OCI-M2 (cell line): Measurements from ENCODE around the gene KDM5B.

ENCODE experiments used
- DNase-seq: peaks from one replicate; lab custom pipeline; 2025; ENCODE audit not compliant: unreplicated experiment; lab: John Stamatoyannopoulos, UW

KDM5B gene

GRCh38 chr1:202688401-202688800, 119.8 kb downstream of the KDM5B start:
- no peak for DNase-seq

DNA sequence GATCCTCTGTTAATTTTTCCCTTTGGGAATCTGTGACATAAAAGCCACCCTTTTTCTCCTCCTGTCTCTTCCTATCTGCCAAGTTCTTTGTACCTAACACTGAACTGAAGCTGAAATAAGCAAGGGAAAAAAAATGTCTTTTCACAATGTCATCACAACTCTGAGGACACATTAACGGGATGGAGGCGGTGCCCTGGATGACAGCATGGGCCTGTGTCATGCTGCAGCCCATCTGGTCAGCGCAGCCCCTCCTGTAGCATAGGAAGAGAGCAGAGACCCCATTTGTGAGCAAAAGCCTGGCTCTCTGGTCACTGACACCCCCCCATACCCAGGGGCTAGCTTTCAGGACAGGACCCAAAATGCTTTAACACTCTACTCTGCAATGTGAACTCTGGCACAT, 120.4 kb downstream of the KDM5B start:
- no peak for DNase-seq

DNA sequence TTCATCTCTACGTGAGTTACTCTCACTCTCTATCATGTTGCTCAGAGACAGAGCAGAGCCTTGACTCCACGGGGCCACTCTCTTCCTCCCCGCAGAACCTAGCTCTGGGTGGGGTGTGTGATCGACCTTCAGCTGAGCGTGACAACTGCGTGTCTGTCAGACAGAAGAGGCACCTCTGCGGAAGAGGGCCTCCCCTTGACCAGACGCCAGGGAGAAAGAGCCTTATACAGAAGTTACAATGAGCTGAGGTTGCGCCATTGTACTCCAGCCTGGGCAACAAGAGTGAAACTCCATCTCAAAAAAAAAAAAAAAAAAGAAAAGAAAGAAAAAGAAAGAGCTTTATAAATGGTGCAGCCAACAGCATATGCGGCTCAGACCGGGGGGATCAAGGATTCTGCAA, 120.9 kb downstream of the KDM5B start:
- no peak for DNase-seq

GRCh38 chr1:202685641-202686040, 122.6 kb downstream of the KDM5B start:
- DNase-seq = no peak

DNA sequence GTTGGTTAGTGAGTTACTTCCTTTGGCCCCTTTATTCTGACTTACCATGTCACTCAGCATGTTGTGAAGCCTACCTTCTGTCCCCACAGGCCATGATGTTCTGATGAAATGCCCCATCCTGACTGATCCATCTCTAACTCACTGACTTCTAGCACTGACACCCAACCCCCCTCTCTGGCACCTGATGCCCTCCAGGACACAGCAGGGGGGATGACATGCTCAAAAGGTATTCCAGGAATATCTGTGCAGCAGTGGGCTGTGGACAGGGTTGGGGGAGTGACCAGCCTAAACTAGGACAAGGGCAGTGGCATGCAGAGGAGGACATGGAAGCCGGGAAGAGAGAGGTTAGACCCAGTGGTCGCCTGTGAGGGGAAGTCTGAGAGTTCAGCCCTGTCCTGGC, 123.5 kb downstream of the KDM5B start:
- no peak for DNase-seq

- DNase-seq = no peak
These were observed 125.2 kb downstream of the KDM5B start for GRCh38 chr1:202683029-202683428.

GRCh38 chr1:202682477-202682876, 125.7 kb downstream of the KDM5B start:
- DNase-seq = no peak

DNA sequence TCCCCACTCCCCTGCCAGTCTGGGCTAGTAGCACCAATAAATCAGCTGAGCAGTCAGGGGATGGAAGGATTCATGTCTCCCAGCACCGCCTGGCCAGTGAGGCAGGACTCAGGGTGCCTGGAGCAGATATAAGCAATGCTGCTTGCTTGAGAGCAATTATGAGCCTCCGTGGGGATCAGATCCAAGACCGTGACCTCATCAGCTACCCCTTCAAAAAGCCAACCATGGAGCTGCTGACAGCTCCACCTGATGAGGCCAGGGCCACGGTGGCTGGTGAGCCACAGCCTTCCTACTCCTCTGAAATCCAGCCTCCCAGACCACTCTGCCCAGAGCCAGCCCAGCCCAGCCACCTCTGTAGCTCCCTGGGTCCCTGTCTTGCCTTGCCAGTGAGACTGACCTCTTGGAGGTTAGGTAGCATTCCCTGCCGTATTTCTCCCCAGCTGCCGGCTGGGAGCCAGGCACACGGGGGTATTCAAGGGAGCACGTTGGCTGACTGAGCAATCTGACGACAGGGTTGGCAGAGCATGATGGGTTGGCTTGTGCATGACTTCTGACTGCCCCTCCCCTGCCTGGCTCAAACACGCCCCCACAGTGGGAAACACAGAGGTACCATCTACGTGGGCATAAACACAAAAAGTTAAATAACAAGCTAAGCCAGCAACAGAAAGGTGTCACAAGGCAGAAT, 126.3 kb downstream of the KDM5B start:
- DNase-seq = no peak

DNA sequence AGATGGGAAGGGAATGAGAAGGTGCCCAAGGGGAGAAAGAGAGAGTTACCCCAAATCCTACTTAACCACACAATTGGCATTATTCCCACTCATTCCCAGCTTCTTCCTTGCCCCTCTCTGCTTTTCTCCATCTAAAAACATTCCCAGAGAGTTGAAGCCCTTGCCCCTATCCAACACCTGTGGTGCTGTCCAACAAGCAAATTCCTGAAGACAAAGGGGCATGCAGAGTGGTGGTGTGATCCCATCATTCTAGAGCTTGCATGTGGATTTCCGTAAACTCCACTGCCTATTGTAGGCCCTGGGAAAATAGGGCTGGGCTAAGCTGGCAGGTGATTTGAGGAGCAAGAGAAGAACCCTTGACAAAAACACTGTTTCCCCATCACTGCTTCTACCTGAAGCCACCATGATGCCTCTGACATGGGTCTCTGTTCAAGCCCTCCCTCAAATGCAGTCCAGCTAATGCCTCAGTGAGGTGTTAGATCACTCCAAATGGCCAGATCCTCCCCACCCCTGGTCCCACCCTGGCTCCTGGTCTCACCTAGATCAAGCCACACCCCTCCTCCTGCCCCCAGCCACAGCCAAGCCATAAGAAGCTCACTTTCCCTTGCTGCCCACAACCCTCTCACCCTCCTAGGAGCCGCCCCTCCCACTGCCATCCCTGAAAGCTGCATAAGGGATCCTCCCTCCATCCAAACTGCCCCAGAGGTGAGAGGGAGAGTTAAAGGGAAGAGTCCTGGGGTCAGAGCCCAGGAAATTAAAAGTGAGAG, 127.5 kb downstream of the KDM5B start:
- no peak for DNase-seq

DNA sequence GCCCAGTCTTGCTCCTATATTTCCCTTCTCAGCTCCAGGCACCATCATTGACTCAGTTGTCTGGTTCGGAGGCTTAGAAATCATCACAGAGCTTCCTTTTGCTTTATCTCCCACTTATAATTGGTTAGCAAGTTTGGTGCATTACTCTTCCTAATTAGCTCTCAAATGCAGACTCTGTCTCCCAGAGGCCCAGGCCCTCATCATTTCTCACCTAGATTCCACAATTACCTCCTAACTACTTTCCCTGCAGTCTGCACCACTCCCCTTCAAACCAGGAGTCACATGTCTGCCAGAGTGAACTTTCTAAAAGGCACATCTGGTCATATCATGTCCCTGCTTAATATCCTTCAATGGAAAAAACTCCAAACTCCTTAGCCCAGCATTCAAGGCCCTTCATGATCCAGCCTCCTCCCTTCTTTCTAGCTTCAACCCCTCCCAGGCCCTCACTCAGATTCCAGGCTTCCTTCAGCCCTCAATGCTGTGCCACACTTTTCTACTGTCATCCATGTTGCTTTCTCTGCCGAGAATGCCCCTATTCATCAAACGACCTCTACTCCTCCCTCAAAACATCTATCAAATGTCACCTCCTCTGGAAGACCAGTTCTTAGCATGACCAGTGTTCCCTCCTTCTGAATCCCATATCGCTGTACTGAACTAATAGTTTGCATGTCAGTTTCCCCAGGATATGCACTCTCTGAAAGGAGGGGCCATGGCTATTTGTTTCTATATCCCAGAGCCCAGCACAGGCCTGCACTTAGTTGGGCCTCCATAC, 128.6 kb downstream of the KDM5B start:
- DNase-seq = no peak

- no peak for DNase-seq
These were observed 130.8 kb downstream of the KDM5B start for GRCh38 chr1:202677433-202677832.
